Heart left ventricle (tissue), 16 donors: Measurements from ENCODE around the gene NGEF. TPM values are rescaled to one million over a fixed set of nuclear protein-coding genes. Genes with fewer than 3 reads are reported as not detected.

Experiments used
- ATAC-seq, 4 donors: fragments of 200-7000 bp; cut with Tn5 transposase; one replicate each; pipeline ENCODE4 v1.9.1; 2020 to 2022; ENCODE audit warnings: moderate library complexity in 4 of 4, mild to moderate bottlenecking in 3 of 4, moderate number of reproducible peaks in 1 of 4
- DNase-seq, 5 donors: peaks; one replicate each; pipeline ENCODE4 v3.0.0-alpha.2; 2020
- H3K27ac ChIP-seq, 12 donors: fragments of 200-600 bp; sonication (generic) in 4 of 12; one replicate each; pipeline versions ENCODE4 v1.5.0 to v1.8.0; 2016 to 2022; ENCODE audit warnings: mild to moderate bottlenecking in 2 of 12
- H3K27me3 ChIP-seq, 9 donors: fragments of 200-600 bp; sonication (generic) in 2 of 9; one replicate each; pipeline versions ENCODE4 v1.5.1 to v1.8.0; 2016 to 2022; ENCODE audit warnings: mild to moderate bottlenecking in 3 of 9
- H3K36me3 ChIP-seq, 9 donors: fragments of 200-600 bp; sonication (generic) in 2 of 9; one replicate each; pipeline versions ENCODE4 v1.5.0 to v1.8.0; 2018 to 2022; ENCODE audit warnings: mild to moderate bottlenecking in 2 of 9
- H3K4me1 ChIP-seq, 12 donors: fragments of 200-600 bp; sonication (generic) in 4 of 12; one replicate each; pipeline versions ENCODE4 v1.5.0 to v1.8.0; 2016 to 2022; ENCODE audit warnings: mild to moderate bottlenecking in 3 of 12
- H3K4me3 ChIP-seq, 12 donors: fragments of 200-600 bp; sonication (generic) in 4 of 12; one replicate each; pipeline versions ENCODE4 v1.5.0 to v1.8.0; 2017 to 2022; ENCODE audit warnings: mild to moderate bottlenecking in 9 of 12, moderate library complexity in 4 of 12
- H3K9me3 ChIP-seq, 12 donors: fragments of 200-600 bp; sonication (generic) in 4 of 12; one replicate each; pipeline versions ENCODE4 v1.5.0 to v1.8.0; 2016 to 2022; ENCODE audit warnings: mild to moderate bottlenecking in 1 of 12
- POLR2A ChIP-seq, 2 donors: fragments of 450-650 bp; IDR thresholded peaks; one replicate each; pipeline ENCODE4 v1.6.1; 2017; ENCODE audit warnings: antibody characterized with exemption in 2 of 2, mild to moderate bottlenecking in 2 of 2, moderate library complexity in 2 of 2
- WGBS, 4 donors: extraction: QIAGEN DNeasy Blood & Tissue Kit in 2 of 4; methylation state at CpG; one replicate each; pipeline versions ENCODE4 v1.1.5 to v1.1.7; 2013 to 2018; 5-methylcytosine and 5-hydroxymethylcytosine counted together
- intact Hi-C, 10 donors: fragments of 100-400 bp; cut with DNase I; formaldehyde crosslinking; loops; one replicate each; pipeline versions ENCODE4 v1.11.1 to v1.14.2; 2022
- polyA plus RNA-seq, 2 donors: library from polyadenylated mRNA; stranded (reverse); fragments of 200-250 nt; gene quantifications; one replicate each; pipeline ENCODE4 v1.2.3, GENCODE V29; 2013
- total RNA-seq, 9 donors: library from RNA; depleted of rRNA in 2 of 9; stranded (reverse); fragments of >200 nt in 2 of 9; fragmentation: NEBNext Ultra II Directional in 3 of 9; extraction: Animal tissue kit (Norgen Biotek cat#: 25700) in 3 of 9; gene quantifications; one replicate each; pipeline versions ENCODE4 v1.1.0 to v1.2.4, GENCODE V29; 2016 to 2023
- TF ChIP-seq, protein P1 (sequence below), 12 donors: fragments of 200-600 bp; sonication (generic) in 4 of 12; IDR thresholded peaks; one replicate each; pipeline versions ENCODE4 v1.5.0 to v1.8.0; 2018 to 2022; ENCODE audit warnings: antibody characterized with exemption in 12 of 12, mild to moderate bottlenecking in 5 of 12
- donor health status: ischemic (EF 13 %, LVEDD 7.1; RV severe dilation, severe dysfunction).
- donor health status: healthy with polysubstance abuse.
- donor health status: DM: no; HTN: yes; CAD: no.
- donor health status: DM: no; HTN: no; CAD: no.
- donor health status: ischemic (EF 25% LVEDD 6.9; RV normal size, moderate dysfunction).
- donor health status: ischemic (EF 25% LVEDD 5.7; RV mildly dilated, moderate dysfunction).
- donor health status: healthy.
- donor health status: DM: yes; HTN: yes; CAD: no.
- donor health status: ischemic (EF 35%, LVEDD 5.7; RV mildly dilated, moderate dysfunction).
- donor health status: nonischemic (EF 11% LVEDD 7.7; RV severe dilation, severe dysfunction).
- donor health status: DM: yes; HTN: yes; CAD: no.
- donor health status: PGD.
- donor health status: ischemic (EF 29% LVEDD 5.4; RV normal size, mild dysfunction).
- donor health status: nonischemic (EF 23%, LVEDD 6.1; RV moderate dilation, normal function).

Gene NGEF
- total and polyA plus RNA-seq, 11 donors: 0.15 to 0.62 (median 0.42) TPM; not detected in 4

DNA sequence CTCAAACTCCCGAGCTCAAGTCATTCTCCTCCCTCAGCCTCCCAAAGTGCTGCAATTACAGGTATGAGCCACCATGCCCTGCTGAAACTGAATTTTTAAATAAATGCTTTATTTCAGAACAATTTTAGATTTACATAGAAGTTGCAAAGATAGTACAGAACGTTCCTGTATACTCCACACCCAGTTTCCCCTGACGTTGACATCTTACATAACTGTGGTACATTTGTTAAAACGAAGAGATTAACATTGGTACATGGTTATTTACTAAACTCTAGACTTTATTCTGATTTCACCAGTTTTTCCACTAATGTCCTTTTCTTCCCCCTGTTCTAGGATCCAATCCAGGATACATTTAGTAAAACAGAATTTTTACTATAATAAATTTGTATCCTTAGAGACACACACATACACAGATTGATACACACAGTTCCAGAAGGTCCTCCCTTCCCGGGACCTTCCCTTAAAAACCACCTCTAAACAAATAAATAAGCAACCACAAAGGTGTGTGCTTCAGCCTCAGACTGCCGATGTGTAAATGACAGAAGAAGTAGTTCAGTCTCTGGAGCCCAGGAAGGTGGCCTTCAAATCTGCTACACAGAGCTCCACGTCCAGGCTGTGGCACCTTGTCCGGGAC, 26.3 kb upstream of the NGEF start:
- Histone ChIP-seq H3K27me3 (no peaks in the 10 kb centered on the region), H3K27ac (no peak overlapping the region), H3K4me1 (no peaks in the 10 kb centered on the region), H3K36me3 (no peaks in the 10 kb centered on the region), H3K4me3 (no peak overlapping the region), H3K9me3 (no peaks in the 10 kb centered on the region)
- no peak for ATAC-seq
- no peak for DNase-seq
- no peak for TF ChIP-seq POLR2A (IDR thresholded peaks at IDR 0.05)
- TF ChIP-seq, protein P1, sequence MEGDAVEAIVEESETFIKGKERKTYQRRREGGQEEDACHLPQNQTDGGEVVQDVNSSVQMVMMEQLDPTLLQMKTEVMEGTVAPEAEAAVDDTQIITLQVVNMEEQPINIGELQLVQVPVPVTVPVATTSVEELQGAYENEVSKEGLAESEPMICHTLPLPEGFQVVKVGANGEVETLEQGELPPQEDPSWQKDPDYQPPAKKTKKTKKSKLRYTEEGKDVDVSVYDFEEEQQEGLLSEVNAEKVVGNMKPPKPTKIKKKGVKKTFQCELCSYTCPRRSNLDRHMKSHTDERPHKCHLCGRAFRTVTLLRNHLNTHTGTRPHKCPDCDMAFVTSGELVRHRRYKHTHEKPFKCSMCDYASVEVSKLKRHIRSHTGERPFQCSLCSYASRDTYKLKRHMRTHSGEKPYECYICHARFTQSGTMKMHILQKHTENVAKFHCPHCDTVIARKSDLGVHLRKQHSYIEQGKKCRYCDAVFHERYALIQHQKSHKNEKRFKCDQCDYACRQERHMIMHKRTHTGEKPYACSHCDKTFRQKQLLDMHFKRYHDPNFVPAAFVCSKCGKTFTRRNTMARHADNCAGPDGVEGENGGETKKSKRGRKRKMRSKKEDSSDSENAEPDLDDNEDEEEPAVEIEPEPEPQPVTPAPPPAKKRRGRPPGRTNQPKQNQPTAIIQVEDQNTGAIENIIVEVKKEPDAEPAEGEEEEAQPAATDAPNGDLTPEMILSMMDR (IDR thresholded peaks at IDR 0.05): no peak
- intact Hi-C loops: loop anchor here in 1 of 10 donors (10.0 kb wide), 1 partner anchor 185 kb away; no protein-coding TSS in a partner anchor
- WGBS, 4 donors: 86 to 89% (median 88%) methylated on average over 8 of the region's 8 CpGs

DNA sequence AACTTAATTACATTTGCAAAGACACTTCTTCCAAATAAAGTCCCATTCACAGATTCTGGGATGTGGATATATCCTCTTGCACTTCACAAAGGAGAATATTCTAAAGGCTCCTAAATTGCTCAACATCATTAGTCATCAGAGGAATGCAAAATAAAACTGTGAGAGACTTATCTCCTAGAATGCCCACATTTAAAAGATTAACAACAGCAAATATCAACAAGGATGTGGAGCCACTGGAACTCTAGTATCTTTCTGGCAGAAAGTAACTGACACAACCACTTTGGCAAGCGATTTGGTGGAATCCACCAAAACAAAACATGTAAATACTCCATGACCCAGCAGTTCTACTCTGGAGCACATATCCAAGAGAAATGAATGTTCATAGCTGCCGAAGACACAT, 24.0 kb upstream of the NGEF start:
- no peaks in the 10 kb centered on the region for H3K27me3 ChIP-seq
- H3K27ac ChIP-seq: no peak overlapping the region
- H3K4me3 ChIP-seq: no peak overlapping the region
- TF ChIP-seq, protein P1 (IDR thresholded peaks at IDR 0.05): no peak
- TF ChIP-seq POLR2A (IDR thresholded peaks at IDR 0.05): no peak
- no peaks in the 10 kb centered on the region for H3K9me3 ChIP-seq
- no peaks in the 10 kb centered on the region for H3K36me3 ChIP-seq
- DNase-seq: no peak
- intact Hi-C loops: loop anchor here in 1 of 10 donors (10.0 kb wide), 1 partner anchor 182 kb away; no protein-coding TSS in a partner anchor
- 85 to 93% (median 91%) methylated on average over 2 of the region's 2 CpGs for WGBS, 4 donors
- no peak for ATAC-seq
- no peaks in the 10 kb centered on the region for H3K4me1 ChIP-seq

DNA sequence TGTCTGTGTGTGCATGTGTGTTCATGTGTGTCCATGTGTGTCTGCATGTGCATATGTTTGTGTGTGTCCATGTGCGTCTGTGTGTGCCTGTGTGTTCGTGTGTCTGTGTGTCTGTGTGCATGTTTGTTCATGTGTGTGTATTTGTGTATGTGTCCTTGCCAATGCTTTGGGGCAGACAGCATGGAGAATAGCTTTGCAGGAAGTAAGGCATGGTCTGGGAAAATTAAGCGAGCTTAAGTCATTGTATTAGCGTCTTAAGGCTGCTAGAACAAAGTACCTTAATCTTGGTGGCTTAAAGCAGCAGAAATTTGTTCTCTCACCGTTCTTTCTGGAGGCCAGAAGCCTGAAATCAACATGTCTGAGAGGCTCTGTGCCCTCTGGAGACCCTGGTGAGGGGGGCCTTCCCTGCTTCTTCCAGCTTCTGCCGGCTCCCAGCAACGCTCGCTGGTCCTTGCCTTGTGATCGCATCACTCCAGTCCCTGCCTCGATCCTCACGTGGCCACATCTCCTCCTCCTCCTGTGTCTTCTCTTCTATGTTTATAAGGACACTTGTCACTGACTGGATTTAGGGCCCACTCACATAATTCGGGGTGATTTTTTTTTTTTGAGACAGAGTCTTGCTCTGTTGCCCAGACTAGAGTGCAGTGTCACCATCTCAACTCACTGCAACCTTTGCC, 23.2 kb upstream of the NGEF start:
- no peaks in the 10 kb centered on the region for H3K27me3 ChIP-seq
- no peak overlapping the region for H3K27ac ChIP-seq
- no peak for DNase-seq
- H3K4me3 ChIP-seq: no peak overlapping the region
- no peak for ATAC-seq
- no peaks in the 10 kb centered on the region for H3K9me3 ChIP-seq
- 87 to 92% (median 90%) methylated on average over 12 of the region's 12 CpGs for WGBS, 4 donors
- no peaks in the 10 kb centered on the region for H3K36me3 ChIP-seq
- H3K4me1 ChIP-seq: no peaks in the 10 kb centered on the region
- no peak for TF ChIP-seq POLR2A (IDR thresholded peaks at IDR 0.05)
- TF ChIP-seq, protein P1 (IDR thresholded peaks at IDR 0.05): no peak
- intact Hi-C loops: loop anchor here in 1 of 10 donors (10.0 kb wide), 1 partner anchor 181 kb away; no protein-coding TSS in a partner anchor

DNA sequence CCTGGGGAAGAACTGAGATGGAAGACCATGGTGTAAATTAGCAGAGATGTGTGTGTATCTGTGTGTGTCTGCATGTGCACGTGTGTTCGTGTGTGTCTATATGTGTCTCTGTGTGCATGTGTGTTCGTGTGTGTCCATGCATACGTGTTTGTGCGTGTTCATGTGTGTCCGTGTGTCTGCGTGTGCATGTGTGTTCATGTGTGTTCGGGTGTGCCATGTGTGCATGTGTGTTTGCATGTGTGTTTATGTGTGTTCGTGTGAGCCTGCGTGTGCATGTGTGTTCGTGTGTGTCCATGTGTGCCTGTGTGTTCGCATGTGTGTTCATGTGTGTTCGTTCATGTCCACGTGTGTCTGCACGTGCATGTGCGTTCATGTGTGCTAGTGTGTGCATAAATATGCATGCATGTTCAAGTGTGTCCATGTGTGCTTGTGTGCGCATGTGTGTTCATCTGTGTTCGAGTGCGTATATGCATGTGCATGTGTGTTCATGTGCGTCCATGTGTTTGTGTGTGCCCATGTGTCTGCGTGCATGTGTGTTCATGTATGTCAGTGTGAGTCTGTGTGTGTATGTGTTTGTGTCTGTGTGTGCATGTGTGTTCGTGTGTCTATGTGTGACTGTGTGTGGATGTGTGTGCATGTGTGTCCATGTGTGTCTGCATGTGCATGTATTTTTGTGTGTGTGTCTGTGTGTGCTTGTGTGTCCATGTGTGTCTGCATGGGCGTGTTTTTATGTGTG, 22.5 kb upstream of the NGEF start:
- ATAC-seq (no peak), DNase-seq (no peak)
- no peaks in the 10 kb centered on the region for H3K9me3 ChIP-seq
- H3K36me3 ChIP-seq: no peaks in the 10 kb centered on the region
- intact Hi-C loops: loop anchor here in 1 of 10 donors (10.0 kb wide), 1 partner anchor 181 kb away; no protein-coding TSS in a partner anchor
- no peaks in the 10 kb centered on the region for H3K27me3 ChIP-seq
- H3K4me1 ChIP-seq: no peaks in the 10 kb centered on the region
- 92 to 96% (median 95%) methylated on average over 23 of the region's 23 CpGs for WGBS, 4 donors
- TF ChIP-seq, protein P1 (IDR thresholded peaks at IDR 0.05): no peak
- TF ChIP-seq POLR2A (IDR thresholded peaks at IDR 0.05): no peak
- no peak overlapping the region for H3K4me3 ChIP-seq
- no peak overlapping the region for H3K27ac ChIP-seq
